Liver (tissue), 9 donors: ENCODE measurements around the gene CASR. TPM values are rescaled to one million over a fixed set of nuclear protein-coding genes. Genes with fewer than 3 reads are reported as not detected.

Source experiments
- DNase-seq: peaks from one replicate; pipeline ENCODE4 v3.0.0-alpha.2; 2017; ENCODE audit warnings: low spot score
- H3K27ac ChIP-seq, 2 donors: one replicate each; pipeline ENCODE4 v1.7.0; 2013; ENCODE audit warnings: inconsistent platforms in 2 of 2, low read length in 2 of 2, control low read depth in 1 of 2, low read depth in 1 of 2, mild to moderate bottlenecking in 1 of 2
- H3K27me3 ChIP-seq, 4 donors: one replicate each; pipeline versions ENCODE4 v1.6.1 to v1.7.0; 2013; ENCODE audit warnings: low read length in 3 of 4, inconsistent platforms in 1 of 4, mild to moderate bottlenecking in 1 of 4, moderate library complexity in 1 of 4; ENCODE audit not compliant: control insufficient read depth in 4 of 4, insufficient read depth in 4 of 4
- H3K36me3 ChIP-seq, 4 donors: one replicate each; pipeline versions ENCODE4 v1.6.1 to v1.7.0; 2013; ENCODE audit warnings: low read length in 3 of 4, mild to moderate bottlenecking in 3 of 4, low read depth in 1 of 4, moderate library complexity in 1 of 4; ENCODE audit not compliant: control insufficient read depth in 4 of 4, insufficient read depth in 3 of 4
- H3K4me1 ChIP-seq, 4 donors: one replicate each; pipeline versions ENCODE4 v1.6.1 to v1.7.0; 2013; ENCODE audit warnings: low read length in 3 of 4, mild to moderate bottlenecking in 3 of 4, moderate library complexity in 1 of 4; ENCODE audit not compliant: control insufficient read depth in 4 of 4, insufficient read depth in 4 of 4
- H3K4me3 ChIP-seq, 3 donors: one replicate each; pipeline versions ENCODE4 v1.6.1 to v1.7.0; 2013; ENCODE audit warnings: low read length in 3 of 3, control low read depth in 1 of 3, low read depth in 1 of 3, mild to moderate bottlenecking in 1 of 3
- H3K9ac ChIP-seq, 2 donors: one replicate each; pipeline ENCODE4 v1.7.0; 2013; ENCODE audit warnings: low read length in 2 of 2, mild to moderate bottlenecking in 2 of 2, moderate library complexity in 2 of 2, control low read depth in 1 of 2, low read depth in 1 of 2
- H3K9me3 ChIP-seq, 4 donors: one replicate each; pipeline versions ENCODE4 v1.6.1 to v1.7.0; 2013; ENCODE audit warnings: low read length in 3 of 4; ENCODE audit not compliant: control insufficient read depth in 4 of 4
- EGR1 ChIP-seq, 2 donors: IDR thresholded peaks; 2 replicates each; pipeline ENCODE4 v1.6.1; 2016 to 2018; ENCODE audit warnings: antibody characterized with exemption in 2 of 2, low read depth in 2 of 2
- FOXA1 ChIP-seq: IDR thresholded peaks from 2 replicates; pipeline ENCODE4 v1.6.1; 2016; ENCODE audit warnings: antibody characterized with exemption
- FOXA2 ChIP-seq: IDR thresholded peaks from 2 replicates; pipeline ENCODE4 v1.6.1; 2016; ENCODE audit warnings: antibody characterized with exemption
- GABPA ChIP-seq, 2 donors: IDR thresholded peaks in 1 of 2; conservative IDR thresholded peaks in 1 of 2; 2 replicates each; pipeline ENCODE4 v1.6.1; 2016; ENCODE audit warnings: antibody characterized with exemption in 2 of 2, mild to moderate bottlenecking in 1 of 2, moderate library complexity in 1 of 2
- HNF4A ChIP-seq, 2 donors: conservative IDR thresholded peaks; 2 replicates each; pipeline ENCODE4 v1.6.1; 2016; ENCODE audit warnings: antibody characterized with exemption in 2 of 2, mild to moderate bottlenecking in 2 of 2
- HNF4G ChIP-seq: IDR thresholded peaks from 2 replicates; pipeline ENCODE4 v1.6.1; 2016; ENCODE audit warnings: antibody characterized with exemption
- JUND ChIP-seq, 2 donors: IDR thresholded peaks; 2 replicates each; pipeline ENCODE4 v1.6.1; 2016; ENCODE audit warnings: antibody characterized with exemption in 2 of 2
- NR2F2 ChIP-seq: IDR thresholded peaks from 2 replicates; pipeline ENCODE4 v1.6.1; 2016; ENCODE audit warnings: antibody characterized with exemption
- RAD21 ChIP-seq, 2 donors: IDR thresholded peaks; 2 replicates each; pipeline ENCODE4 v1.6.1; 2016; ENCODE audit warnings: antibody characterized with exemption in 2 of 2, mild to moderate bottlenecking in 2 of 2
- SP1 ChIP-seq: IDR thresholded peaks from 2 replicates; pipeline ENCODE4 v1.6.1; 2018; ENCODE audit warnings: antibody characterized with exemption, mild to moderate bottlenecking
- TAF1 ChIP-seq: conservative IDR thresholded peaks from 2 replicates; pipeline ENCODE4 v1.6.1; 2016; ENCODE audit warnings: antibody characterized with exemption, mild to moderate bottlenecking
- YY1 ChIP-seq: IDR thresholded peaks from 2 replicates; pipeline ENCODE4 v1.6.1; 2016; ENCODE audit warnings: antibody characterized with exemption, mild to moderate bottlenecking
- WGBS: extraction: QIAGEN DNeasy Blood & Tissue Kit; methylation state at CpG from one replicate; pipeline ENCODE4 v1.1.7; 2013; 5-methylcytosine and 5-hydroxymethylcytosine counted together
- polyA plus RNA-seq, 2 donors: library from polyadenylated mRNA; stranded (reverse) in 1 of 2; unstranded in 1 of 2; fragments of 200-250 nt in 1 of 2; fragments of >200 nt in 1 of 2; fragmentation: Nextera tagmentation in 1 of 2; extraction: Ambion mirVana in 1 of 2; gene quantifications; one replicate each; pipeline versions ENCODE4 v1.2.1 to v1.2.3, GENCODE V29; 2013 to 2015
- total RNA-seq, 2 donors: library from RNA; depleted of rRNA; stranded (reverse); fragments of >200 nt; gene quantifications; one replicate each; pipeline ENCODE4 v1.2.3, GENCODE V29; 2014
- TF ChIP-seq, protein P1 (sequence below): fragments of 150-350 bp; IDR thresholded peaks from 2 replicates; pipeline ENCODE4 v1.5.1; 2017; ENCODE audit warnings: improper control_type of control experiment, low read depth, low read length; ENCODE audit not compliant: missing input control
- TF ChIP-seq, protein P2 (sequence below): IDR thresholded peaks from 2 replicates; pipeline ENCODE4 v1.6.1; 2016; ENCODE audit warnings: antibody characterized with exemption, mild to moderate bottlenecking
- TF ChIP-seq, protein P3 (sequence below): IDR thresholded peaks from 2 replicates; pipeline ENCODE4 v1.6.1; 2016; ENCODE audit warnings: antibody characterized with exemption
- TF ChIP-seq, protein P4 (sequence below): IDR thresholded peaks from 2 replicates; pipeline ENCODE4 v1.6.1; 2016; ENCODE audit warnings: antibody characterized with exemption
- donor health status: healthy.
- donor health status: healthy.
- donor health status: healthy.
- donor health status: healthy.
- donor health status: healthy.

The CASR gene
- total and polyA plus RNA-seq, 4 donors = 0.05 to 0.29 (median 0.14) TPM

DNA sequence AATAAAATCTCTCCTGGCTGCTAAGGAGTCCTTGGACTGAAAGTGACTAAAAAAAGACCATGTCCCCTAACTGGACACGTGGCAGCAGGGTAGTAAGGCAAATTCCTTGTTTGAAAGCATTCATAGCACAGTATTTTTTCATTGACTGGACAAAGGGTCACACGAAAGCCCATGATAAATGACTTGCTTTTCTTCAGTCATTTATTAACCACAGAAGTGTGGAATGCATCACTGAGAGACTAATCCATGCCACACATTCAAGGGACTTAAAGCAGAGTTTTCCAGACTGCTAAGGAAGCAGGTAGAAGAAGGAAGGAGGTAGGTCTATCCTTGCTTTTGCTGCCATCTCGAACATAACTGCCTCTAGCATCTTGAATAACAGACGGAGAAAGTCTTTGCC lies 31.2 kb downstream of the CASR start:
- Histone ChIP-seq H3K9ac (no peak overlapping the region), H3K4me3 (no peak overlapping the region), H3K9me3 (no peaks in the 10 kb centered on the region), H3K27me3 (no peaks in the 10 kb centered on the region), H3K4me1 (peaks cover 2 to 28% (median 16%) of the 10 kb centered on the region in 4 donors), H3K27ac (no peak overlapping the region), H3K36me3 (no peaks in the 10 kb centered on the region)
- WGBS = 50% methylated on average over 4 of the region's 4 CpGs
- DNase-seq = no peak
- TF ChIP-seq, protein P1, sequence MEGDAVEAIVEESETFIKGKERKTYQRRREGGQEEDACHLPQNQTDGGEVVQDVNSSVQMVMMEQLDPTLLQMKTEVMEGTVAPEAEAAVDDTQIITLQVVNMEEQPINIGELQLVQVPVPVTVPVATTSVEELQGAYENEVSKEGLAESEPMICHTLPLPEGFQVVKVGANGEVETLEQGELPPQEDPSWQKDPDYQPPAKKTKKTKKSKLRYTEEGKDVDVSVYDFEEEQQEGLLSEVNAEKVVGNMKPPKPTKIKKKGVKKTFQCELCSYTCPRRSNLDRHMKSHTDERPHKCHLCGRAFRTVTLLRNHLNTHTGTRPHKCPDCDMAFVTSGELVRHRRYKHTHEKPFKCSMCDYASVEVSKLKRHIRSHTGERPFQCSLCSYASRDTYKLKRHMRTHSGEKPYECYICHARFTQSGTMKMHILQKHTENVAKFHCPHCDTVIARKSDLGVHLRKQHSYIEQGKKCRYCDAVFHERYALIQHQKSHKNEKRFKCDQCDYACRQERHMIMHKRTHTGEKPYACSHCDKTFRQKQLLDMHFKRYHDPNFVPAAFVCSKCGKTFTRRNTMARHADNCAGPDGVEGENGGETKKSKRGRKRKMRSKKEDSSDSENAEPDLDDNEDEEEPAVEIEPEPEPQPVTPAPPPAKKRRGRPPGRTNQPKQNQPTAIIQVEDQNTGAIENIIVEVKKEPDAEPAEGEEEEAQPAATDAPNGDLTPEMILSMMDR = no peak
- peak; percentile 18 for TF ChIP-seq SP1

DNA sequence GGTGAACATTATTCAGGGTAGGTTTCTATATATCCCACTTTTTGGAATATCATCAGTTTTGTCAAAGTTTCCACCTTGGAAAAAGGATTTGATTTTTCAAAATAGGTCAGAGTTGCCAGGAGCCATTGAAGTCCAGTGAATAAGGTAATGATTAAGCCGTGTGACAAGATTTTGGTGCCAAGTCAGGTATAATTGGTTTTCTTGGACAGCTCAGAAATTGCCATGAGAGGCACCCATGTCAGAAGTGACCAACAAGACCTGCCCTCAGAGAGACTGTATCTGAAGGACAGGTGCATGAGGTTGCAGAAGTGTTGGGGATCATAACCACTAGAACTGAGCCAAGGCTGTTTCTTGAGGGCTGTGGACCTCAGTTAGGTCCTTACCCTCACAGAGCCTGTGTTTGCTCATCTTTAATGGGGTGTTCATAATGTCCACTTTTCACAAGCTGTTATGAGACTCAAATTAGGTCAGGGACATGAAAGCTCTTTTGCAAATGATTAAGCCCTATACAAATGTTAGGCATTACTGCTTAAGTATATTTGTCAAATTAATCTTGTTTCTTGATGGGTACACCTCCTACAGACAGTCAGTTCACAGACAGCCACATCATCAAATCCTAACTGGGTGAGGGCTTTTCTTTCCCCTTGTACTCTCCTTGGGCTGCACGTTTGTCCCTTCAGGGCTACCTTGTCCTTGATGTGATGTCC lies 32.3 kb downstream of the CASR start:
- no peak overlapping the region for H3K9ac ChIP-seq
- no peak overlapping the region for H3K4me3 ChIP-seq
- peaks cover 2 to 28% (median 16%) of the 10 kb centered on the region in 4 donors for H3K4me1 ChIP-seq
- no peaks in the 10 kb centered on the region for H3K36me3 ChIP-seq
- WGBS = 42% methylated on average over 2 of the region's 2 CpGs
- no peaks in the 10 kb centered on the region for H3K27me3 ChIP-seq
- no peaks in the 10 kb centered on the region for H3K9me3 ChIP-seq
- H3K27ac ChIP-seq = no peak overlapping the region
- TF ChIP-seq SP1 (peak; percentile 22), HNF4A (conservative IDR thresholded peaks at IDR 0.05) (no peak)
- no peak for DNase-seq

DNA sequence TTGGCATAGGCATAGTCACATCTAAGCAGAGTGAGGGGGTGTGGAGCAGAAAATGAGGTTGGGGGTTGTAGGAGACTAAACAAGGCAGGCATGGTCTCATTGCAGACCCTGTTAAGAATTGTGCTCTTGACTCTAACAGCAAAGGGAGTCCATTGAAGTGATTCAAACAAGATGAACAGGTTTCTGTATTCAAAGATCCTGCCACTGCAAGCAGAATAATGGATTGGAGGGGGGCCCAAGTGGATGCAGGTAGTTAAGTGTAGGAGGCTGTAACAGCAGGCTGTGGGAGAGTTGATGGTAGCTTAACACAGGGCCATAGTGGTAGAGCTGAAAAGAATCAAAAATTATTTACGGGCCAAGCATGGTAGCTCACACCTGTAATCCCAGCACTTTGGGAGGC lies 34.4 kb downstream of the CASR start:
- DNase-seq = no peak
- no peak overlapping the region for H3K27ac ChIP-seq
- no peaks in the 10 kb centered on the region for H3K27me3 ChIP-seq
- no peak overlapping the region for H3K4me3 ChIP-seq
- 90% methylated on average over 1 of the region's 1 CpG for WGBS
- H3K36me3 ChIP-seq = no peaks in the 10 kb centered on the region
- H3K9ac ChIP-seq = no peak overlapping the region
- no peaks in the 10 kb centered on the region for H3K9me3 ChIP-seq
- TF ChIP-seq, protein P2, sequence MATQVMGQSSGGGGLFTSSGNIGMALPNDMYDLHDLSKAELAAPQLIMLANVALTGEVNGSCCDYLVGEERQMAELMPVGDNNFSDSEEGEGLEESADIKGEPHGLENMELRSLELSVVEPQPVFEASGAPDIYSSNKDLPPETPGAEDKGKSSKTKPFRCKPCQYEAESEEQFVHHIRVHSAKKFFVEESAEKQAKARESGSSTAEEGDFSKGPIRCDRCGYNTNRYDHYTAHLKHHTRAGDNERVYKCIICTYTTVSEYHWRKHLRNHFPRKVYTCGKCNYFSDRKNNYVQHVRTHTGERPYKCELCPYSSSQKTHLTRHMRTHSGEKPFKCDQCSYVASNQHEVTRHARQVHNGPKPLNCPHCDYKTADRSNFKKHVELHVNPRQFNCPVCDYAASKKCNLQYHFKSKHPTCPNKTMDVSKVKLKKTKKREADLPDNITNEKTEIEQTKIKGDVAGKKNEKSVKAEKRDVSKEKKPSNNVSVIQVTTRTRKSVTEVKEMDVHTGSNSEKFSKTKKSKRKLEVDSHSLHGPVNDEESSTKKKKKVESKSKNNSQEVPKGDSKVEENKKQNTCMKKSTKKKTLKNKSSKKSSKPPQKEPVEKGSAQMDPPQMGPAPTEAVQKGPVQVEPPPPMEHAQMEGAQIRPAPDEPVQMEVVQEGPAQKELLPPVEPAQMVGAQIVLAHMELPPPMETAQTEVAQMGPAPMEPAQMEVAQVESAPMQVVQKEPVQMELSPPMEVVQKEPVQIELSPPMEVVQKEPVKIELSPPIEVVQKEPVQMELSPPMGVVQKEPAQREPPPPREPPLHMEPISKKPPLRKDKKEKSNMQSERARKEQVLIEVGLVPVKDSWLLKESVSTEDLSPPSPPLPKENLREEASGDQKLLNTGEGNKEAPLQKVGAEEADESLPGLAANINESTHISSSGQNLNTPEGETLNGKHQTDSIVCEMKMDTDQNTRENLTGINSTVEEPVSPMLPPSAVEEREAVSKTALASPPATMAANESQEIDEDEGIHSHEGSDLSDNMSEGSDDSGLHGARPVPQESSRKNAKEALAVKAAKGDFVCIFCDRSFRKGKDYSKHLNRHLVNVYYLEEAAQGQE = no peak
- TF ChIP-seq TAF1 = no peak
- TF ChIP-seq SP1 = no peak
- TF ChIP-seq, protein P1 = no peak
- TF ChIP-seq, protein P3, sequence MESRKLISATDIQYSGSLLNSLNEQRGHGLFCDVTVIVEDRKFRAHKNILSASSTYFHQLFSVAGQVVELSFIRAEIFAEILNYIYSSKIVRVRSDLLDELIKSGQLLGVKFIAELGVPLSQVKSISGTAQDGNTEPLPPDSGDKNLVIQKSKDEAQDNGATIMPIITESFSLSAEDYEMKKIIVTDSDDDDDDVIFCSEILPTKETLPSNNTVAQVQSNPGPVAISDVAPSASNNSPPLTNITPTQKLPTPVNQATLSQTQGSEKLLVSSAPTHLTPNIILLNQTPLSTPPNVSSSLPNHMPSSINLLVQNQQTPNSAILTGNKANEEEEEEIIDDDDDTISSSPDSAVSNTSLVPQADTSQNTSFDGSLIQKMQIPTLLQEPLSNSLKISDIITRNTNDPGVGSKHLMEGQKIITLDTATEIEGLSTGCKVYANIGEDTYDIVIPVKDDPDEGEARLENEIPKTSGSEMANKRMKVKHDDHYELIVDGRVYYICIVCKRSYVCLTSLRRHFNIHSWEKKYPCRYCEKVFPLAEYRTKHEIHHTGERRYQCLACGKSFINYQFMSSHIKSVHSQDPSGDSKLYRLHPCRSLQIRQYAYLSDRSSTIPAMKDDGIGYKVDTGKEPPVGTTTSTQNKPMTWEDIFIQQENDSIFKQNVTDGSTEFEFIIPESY = no peak
- no peak for TF ChIP-seq HNF4A (conservative IDR thresholded peaks at IDR 0.05)
- no peak for TF ChIP-seq YY1
- no peak for TF ChIP-seq RAD21 (IDR thresholded peaks at IDR 0.05)
- TF ChIP-seq, protein P4, sequence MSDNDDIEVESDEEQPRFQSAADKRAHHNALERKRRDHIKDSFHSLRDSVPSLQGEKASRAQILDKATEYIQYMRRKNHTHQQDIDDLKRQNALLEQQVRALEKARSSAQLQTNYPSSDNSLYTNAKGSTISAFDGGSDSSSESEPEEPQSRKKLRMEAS = no peak
- TF ChIP-seq FOXA1 = no peak
- no peak for TF ChIP-seq GABPA (IDR thresholded peaks at IDR 0.05 in 1 of 2, conservative IDR thresholded peaks at IDR 0.05 in 1 of 2)
- TF ChIP-seq HNF4G = no peak
- no peak for TF ChIP-seq FOXA2
- TF ChIP-seq NR2F2 = no peak
- no peak for TF ChIP-seq EGR1 (IDR thresholded peaks at IDR 0.05; ENCODE audit: low read depth in 2 of 2)
- no peak for TF ChIP-seq JUND (IDR thresholded peaks at IDR 0.05)
- peaks cover 2 to 28% (median 16%) of the 10 kb centered on the region in 4 donors for H3K4me1 ChIP-seq
